Liver (tissue), 3 donors: ENCODE measurements around the gene OSBPL9.

Experiments
- CTCF ChIP-seq: fragments of 150-350 bp; IDR thresholded peaks from 2 replicates; pipeline ENCODE4 v1.5.1; 2017; ENCODE audit warnings: improper control_type of control experiment, low read depth, low read length; ENCODE audit not compliant: missing input control
- RXRA ChIP-seq, 2 donors: IDR thresholded peaks; 2 replicates each; pipeline ENCODE4 v1.6.1; 2017 to 2018; ENCODE audit warnings: antibody characterized with exemption in 2 of 2, mild to moderate bottlenecking in 1 of 2
- donor health status: healthy.
- donor health status: healthy.

GRCh38 chr1:51624855-51625254, 8.0 kb downstream of the OSBPL9 start:
- no peak for TF ChIP-seq RXRA (IDR thresholded peaks at IDR 0.05)
- no peak for TF ChIP-seq CTCF
